ENCODE results near the gene TMTC2. TPM values are rescaled to one million over a fixed set of nuclear protein-coding genes. Genes with fewer than 3 reads are reported as not detected.

Gene TMTC2
- total and polyA plus RNA-seq, 2 donors (not counting 3 experiments of a cell fraction or from before 2014, with no cell fraction given), result 4.1 to 7.8 TPM

- dilution Hi-C loops (cut with MboI; ENCODE audit: extremely low pct_ligation_motif_present, low sequenced_read_pairs), result no loop called here
Observed at GRCh38 chr12:83005534-83006197, 319.0 kb downstream of the TMTC2 start.

More at GRCh38 chr12:83005534-83006197, 319.0 kb downstream of the TMTC2 start:
- Histone ChIP-seq H3K9me3 (replicated peaks; ENCODE audit: control insufficient read depth, insufficient read depth, low read length) (no peaks in the 10 kb centered on the region), H2AFZ (ENCODE audit: low read depth, low read length) (no peak overlapping the region), H3K79me2 (ENCODE audit: control insufficient read depth, insufficient read depth, low read length) (no peaks in the 10 kb centered on the region), H3K4me2 (ENCODE audit: insufficient read depth, low read length) (no peak overlapping the region), H3K4me3 (replicated peaks in 1 of 3; ENCODE audit: insufficient read depth in 1 of 3, low read depth in 1 of 3, low read length in 3 of 3) (no peak overlapping the region), H3K36me3 (ENCODE audit: control insufficient read depth in 2 of 2, extremely low read depth in 1 of 2, insufficient read depth in 2 of 2, low read length in 2 of 2) (no peaks in the 10 kb centered on the region), H3K4me1 (ENCODE audit: control insufficient read depth, extremely low read depth, insufficient read depth, low read length) (no peaks in the 10 kb centered on the region), H3K27me3 (ENCODE audit: control insufficient read depth in 2 of 2, insufficient read depth in 2 of 2, low read length in 2 of 2) (no peaks in the 10 kb centered on the region), H3K9me1 (replicated peaks; ENCODE audit: control insufficient read depth, extremely low read depth, insufficient read depth, low read length) (no peaks in the 10 kb centered on the region), H3K9ac (replicated peaks; ENCODE audit: extremely low read depth, insufficient read depth, low read length) (no peak overlapping the region), H4K20me1 (replicated peaks; ENCODE audit: control insufficient read depth, extremely low read depth, insufficient read depth, low read length) (no peaks in the 10 kb centered on the region), H3K27ac (ENCODE audit: insufficient read depth, low read depth, low read length) (no peak overlapping the region)
- DNase-seq (ENCODE audit: low read depth, low spot score) (no peak), FAIRE-seq (no peak)
- no peak for TF ChIP-seq FOS (IDR thresholded peaks at IDR 0.05; ENCODE audit: borderline replicate concordance, insufficient read depth, low read length)
- no peak for TF ChIP-seq MYC (IDR thresholded peaks at IDR 0.05; ENCODE audit: low read depth, low read length)
- no peak for TF ChIP-seq EZH2 (IDR thresholded peaks at IDR 0.05; ENCODE audit: borderline replicate concordance, low read depth, low read length, severe bottlenecking)
- no peak for TF ChIP-seq JUN (IDR thresholded peaks at IDR 0.05; ENCODE audit: borderline replicate concordance, insufficient read depth, insufficient read length, low read depth)
- TF ChIP-seq POLR2AphosphoS5 (IDR thresholded peaks at IDR 0.05; ENCODE audit: insufficient read depth, low read depth, low read length), result no peak
- no peak for TF ChIP-seq CTCF (IDR thresholded peaks at IDR 0.05; ENCODE audit: extremely low read depth in 1 of 2, insufficient read depth in 1 of 2, low read depth in 1 of 2, low read length in 2 of 2)
- no peak for TF ChIP-seq POLR2A (IDR thresholded peaks at IDR 0.05; ENCODE audit: low read depth, low read length)
- TF ChIP-seq MAX (IDR thresholded peaks at IDR 0.05; ENCODE audit: insufficient read depth, insufficient read length), result no peak
- TF ChIP-seq GATA2 (IDR thresholded peaks at IDR 0.05; ENCODE audit: insufficient read depth, insufficient read length, low read depth, low read length), result no peak
- BruUV-seq (replicated peaks), result no TSS peak
- CTCF ChIA-PET, result interaction anchor here (0.8 to 1.2 kb wide), 5 partner anchors 11 to 1390 kb away, joined by 3 to 4 read pairs (median 3); no protein-coding TSS in a partner anchor
- intact Hi-C loops (cut with micrococcal nuclease), result loop anchor here (10.0 kb wide), 1 partner anchor 1839 kb away; no protein-coding TSS in a partner anchor
- POLR2A ChIA-PET, result no interaction called here
